Stimulated activated CD8-positive, alpha-beta memory T cell treated with anti-CD3 and anti-CD28 coated beads, Interleukin-7, amount 100 ng/mL, for 48 hours (primary cell): Measurements from ENCODE around the gene ATAD2B.

ENCODE experiments used
- DNase-seq, 2 donors: peaks; one replicate each; pipeline ENCODE4 v3.0.0-alpha.2; 2020; ENCODE audit warnings: low read depth in 1 of 2; ENCODE audit errors: extremely low read depth in 1 of 2

The ATAD2B gene

GRCh38 chr2:23838996-23839395 is 87.9 kb downstream of the ATAD2B start:
- no peak for DNase-seq

- no peak for DNase-seq
Observed at GRCh38 chr2:23838581-23838980, 88.3 kb downstream of the ATAD2B start.

GRCh38 chr2:23837871-23838270 is 89.1 kb downstream of the ATAD2B start:
- DNase-seq, result no peak

DNA sequence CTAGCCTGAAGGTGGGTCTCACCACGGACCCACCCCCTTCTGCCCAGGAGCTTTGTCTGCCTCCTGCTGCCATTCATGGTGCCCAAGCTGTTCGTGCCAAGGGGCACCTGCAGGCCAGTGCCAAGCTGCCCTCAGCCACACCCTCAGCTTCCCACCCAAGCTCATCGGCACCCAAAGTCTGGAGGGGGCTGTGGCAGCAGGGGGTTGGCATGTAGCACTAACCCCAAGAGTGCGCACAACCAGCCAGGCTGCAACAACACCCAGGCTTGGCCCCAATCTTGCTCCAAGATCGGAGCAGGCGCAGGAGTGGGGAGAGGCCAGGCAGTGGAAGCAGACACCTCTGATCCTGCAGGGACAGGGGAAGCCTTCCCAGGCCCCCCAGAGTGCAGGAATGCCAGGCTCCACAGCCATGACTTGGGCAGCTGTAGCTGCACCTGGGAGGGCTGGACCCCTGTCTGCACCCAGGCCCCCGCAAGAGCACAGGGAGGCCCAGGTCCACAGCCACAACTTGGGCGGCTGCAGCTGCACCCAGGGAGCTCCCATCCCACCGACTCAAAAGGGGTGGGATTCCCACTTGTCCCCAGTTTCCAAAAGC is 89.9 kb downstream of the ATAD2B start:
- no peak for DNase-seq

- DNase-seq, result no peak
Observed at GRCh38 chr2:23836505-23836904, 90.4 kb downstream of the ATAD2B start.

GRCh38 chr2:23835988-23836387 is 90.9 kb downstream of the ATAD2B start:
- no peak for DNase-seq

- DNase-seq, result no peak
Observed at GRCh38 chr2:23835423-23835822, 91.5 kb downstream of the ATAD2B start.

GRCh38 chr2:23828986-23829385 is 97.9 kb downstream of the ATAD2B start:
- DNase-seq, result no peak

- no peak for DNase-seq
Observed at GRCh38 chr2:23828256-23828980, 98.5 kb downstream of the ATAD2B start.

DNA sequence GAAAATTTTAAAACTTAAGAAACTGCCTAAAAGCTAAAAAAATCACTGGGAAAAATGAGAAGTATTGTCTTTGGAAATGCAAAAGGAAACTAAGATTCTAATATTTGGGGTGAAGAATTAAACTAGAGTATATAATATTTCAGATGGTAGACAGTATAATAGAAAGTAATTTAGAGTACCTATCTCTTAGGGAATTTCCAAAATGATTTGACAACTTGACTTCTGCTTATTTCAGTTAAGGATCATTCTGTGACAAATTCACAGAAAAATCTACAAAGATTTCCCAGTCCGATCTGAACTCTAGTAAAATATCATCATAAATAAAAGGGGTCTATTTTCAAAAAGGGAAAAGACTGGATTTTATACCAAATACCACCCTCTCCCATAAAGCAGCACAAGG is 99.6 kb downstream of the ATAD2B start:
- no peak for DNase-seq

DNA sequence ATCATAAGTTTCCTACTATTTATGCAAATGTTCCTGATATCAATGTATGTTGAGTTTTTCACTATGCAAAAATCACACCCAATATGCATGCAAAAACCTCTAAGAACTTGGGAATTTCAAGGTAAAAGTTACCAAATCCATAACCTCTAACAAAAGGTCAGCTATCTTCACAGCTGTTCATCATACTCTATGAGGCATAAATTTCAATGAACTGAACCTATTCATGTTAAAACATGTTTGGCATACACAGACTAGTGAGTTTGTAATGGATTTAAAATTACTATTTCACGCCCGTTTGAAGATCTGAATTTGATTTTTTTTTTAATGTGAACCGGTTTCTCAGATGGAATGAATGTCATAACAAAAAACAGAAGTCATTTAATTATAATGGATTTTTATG is 100.2 kb downstream of the ATAD2B start:
- no peak for DNase-seq

DNA sequence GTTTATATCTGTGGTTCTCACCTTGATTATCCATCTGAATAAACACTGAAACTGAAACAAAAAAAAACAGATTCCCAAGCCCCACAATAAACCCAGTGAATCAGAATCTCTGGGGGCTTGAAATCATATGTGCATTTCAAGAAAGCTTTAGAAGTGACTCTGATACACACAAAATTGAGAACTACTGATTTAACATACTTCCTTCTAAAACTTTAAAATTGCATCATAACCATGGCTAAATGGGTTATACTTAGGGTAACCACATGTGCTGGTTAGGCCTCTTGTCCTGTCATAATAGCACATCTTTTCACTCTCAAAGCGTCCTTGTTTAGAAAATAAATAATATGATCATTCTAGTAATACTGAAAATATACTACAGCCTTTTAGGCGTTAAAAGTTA is 100.9 kb downstream of the ATAD2B start:
- no peak for DNase-seq

DNA sequence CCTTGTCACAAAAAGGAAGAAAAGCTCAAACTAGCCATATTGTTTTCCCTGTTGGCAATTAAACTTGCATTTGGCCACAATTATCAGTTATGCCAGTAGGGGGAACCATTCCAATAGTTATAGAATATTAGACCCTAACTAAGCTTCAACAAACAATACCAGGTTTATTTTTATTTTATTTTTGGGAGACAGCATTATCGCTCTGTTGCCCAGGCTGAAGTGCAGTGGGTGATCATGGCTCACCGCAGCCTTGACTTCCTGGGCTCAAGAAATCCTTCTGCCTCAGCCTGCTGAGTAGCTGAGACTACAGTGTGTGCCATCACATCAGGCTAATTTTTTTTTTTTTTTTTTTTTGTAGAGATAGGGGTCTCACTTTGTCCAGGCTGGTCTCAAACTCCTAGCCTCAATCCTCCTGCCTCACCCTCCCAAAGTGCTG is 102.1 kb downstream of the ATAD2B start:
- no peak for DNase-seq

GRCh38 chr2:23823863-23824262 is 103.1 kb downstream of the ATAD2B start:
- no peak for DNase-seq

DNA sequence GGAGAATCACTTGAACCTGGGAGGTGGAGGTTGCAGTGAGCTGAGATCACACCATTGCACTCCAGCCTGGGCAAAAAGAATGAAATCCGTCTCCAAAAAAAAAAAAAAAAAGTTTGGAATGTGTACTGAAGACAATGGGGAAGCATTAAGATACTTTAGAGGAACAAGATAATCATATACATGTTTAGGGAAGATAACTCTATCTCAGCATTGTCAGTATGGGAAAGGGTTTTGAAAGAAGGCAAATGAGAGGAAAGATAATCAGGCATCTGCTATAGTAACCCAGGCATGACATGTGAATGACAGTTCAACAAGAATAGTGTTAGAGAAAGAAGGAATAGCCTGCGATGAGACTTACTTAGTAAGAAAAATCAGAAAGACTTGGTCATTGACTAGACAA is 112.0 kb downstream of the ATAD2B start:
- DNase-seq, result no peak

DNA sequence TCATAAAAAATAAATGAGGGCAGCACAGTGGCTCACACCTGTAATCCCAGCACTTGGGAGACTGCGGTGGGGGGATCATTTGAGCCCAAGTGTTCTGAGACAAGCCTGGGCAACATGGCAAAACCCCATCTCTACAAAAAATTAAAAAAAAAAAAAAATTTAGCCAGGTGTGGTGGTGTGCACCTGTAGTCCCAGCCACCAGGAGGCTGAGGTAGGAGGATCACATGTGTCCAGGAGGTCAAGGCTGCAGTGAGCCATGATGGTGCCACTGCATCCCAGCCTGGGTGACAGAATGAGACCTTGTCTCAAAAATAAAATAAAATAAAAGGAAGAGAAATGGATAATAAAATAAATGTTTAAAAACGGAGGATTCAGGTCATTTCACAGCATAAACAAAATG is 113.5 kb downstream of the ATAD2B start:
- DNase-seq, result no peak

DNA sequence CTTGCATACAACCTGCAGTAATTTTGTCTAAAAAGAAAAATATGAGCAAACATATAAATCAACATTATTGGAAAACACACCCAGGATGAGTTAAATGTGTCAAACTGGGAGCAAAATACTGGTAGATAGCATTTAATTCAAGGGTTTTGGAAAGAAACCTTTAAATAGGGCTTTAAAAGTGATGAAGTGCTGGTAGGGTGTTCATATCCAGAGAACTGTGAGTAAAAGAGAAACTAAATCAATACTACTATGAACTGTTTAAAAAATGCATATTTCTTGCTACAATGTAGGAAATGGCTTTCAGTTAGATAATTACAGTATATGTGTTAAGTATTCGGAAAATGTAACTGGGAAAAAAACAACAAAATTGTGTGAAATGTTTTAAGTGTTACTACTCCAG is 117.8 kb downstream of the ATAD2B start:
- DNase-seq, result no peak

DNA sequence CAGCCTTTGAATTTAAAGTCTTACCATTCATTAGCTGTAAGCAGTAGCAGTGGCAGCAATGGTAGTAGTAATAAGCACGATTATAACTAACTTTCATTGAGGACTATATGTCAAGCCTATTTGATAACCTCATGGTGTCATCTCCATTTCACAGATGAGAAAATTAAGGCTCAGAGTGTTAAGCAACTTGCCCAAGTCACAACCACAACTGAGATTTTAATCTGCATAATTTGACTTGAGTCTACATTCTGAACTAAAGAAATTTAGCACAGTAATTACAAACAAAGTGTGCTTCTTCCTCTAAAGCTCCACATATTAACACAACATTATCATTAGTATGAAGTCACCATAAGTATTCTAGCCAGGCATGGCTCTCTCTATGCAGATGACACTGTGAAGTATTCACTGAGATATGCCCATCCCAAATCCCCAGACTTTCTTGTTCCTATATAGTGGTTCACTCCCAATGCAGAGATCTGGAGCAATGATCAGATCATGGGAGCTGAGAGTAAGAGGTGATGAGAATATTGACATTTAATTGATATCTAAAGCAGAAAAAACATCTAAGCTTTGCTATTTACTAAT is 120.2 kb downstream of the ATAD2B start:
- DNase-seq, result no peak

DNA sequence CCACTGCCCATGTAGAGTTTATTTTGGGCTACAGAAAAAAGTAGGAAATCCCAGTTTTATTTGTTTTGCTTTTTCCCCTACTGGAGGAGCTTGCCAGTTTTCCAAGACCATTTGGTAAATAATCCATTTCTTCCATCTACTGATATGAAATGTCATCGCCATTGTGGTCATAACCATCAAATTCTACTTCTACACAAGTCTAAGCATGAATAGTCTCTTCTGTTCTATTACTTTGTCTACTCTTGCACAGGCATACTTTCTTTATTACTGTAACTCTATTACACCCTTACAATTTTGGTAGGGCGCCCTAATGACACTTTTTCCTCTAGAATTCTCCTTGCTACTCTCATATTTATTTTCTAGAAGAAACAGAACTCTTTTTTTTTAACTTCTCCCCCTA is 120.7 kb downstream of the ATAD2B start:
- no peak for DNase-seq

DNA sequence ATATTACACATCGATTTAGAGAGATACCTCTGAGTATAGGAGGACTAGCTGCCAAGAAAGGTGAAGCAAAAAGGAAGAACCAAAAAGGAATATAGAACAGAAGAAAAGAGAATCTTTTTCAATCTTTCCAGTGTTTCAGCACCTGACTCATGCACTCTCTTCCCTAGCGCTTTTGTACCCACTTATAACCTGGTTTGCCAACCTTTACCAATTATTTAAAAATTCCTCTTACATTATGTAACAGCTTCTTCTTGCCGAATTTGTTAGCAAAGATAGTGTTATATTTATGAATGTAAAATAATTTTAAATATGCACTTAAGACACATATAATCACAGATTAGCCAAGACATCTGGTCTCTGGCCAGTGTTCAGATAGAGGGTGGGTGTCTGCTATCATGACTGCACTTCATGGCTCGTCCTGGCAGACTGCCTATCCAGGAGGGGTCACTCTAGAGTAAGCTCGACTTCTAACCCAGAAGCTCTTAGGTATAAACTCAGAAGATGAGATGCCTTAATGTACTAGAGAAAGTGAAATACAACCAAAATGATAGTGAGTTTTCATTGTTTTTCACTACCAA is 122.9 kb downstream of the ATAD2B start:
- no peak for DNase-seq

GRCh38 chr2:23803264-23803964 is 123.5 kb downstream of the ATAD2B start:
- no peak for DNase-seq
